Activated CD8-positive, alpha-beta memory T cell treated with anti-CD3 and anti-CD28 coated beads, Interleukin-2, amount 10 ng/mL, durations not matched to agents 7 days and 5 days (primary cell): ENCODE results near the gene OR10AG1. TPM values are rescaled to one million over a fixed set of nuclear protein-coding genes. Genes with fewer than 3 reads are reported as not detected.

Source experiments
- ATAC-seq: fragments of 150-1000 bp; cut with Tn5 transposase; one replicate; pipeline ENCODE4 v1.10.0; 2021; ENCODE audit warnings: moderate library complexity
- CTCF ChIA-PET: fragments of 350-600 bp; sonication (Branson Sonifier 250); formaldehyde crosslinking; loops from one replicate; lab custom pipeline; 2021; ENCODE audit warnings: antibody characterized with exemption; lab: Charles Lee
- DNase-seq: peaks from one replicate; pipeline ENCODE4 v3.0.0-alpha.2; 2020
- H3K27ac Mint-ChIP-seq: one replicate; pipeline ENCODE4 v1.8.0; 2021; ENCODE audit warnings: mild to moderate bottlenecking, mixed read lengths
- H3K27me3 Mint-ChIP-seq: one replicate; pipeline ENCODE4 v1.8.0; 2021; ENCODE audit warnings: mixed read lengths
- H3K36me3 Mint-ChIP-seq: one replicate; pipeline ENCODE4 v1.8.0; 2021; ENCODE audit warnings: mild to moderate bottlenecking, mixed read lengths
- H3K4me1 Mint-ChIP-seq: one replicate; pipeline ENCODE4 v1.8.0; 2021; ENCODE audit warnings: mixed read lengths
- H3K4me3 Mint-ChIP-seq: one replicate; pipeline ENCODE4 v1.8.0; 2021; ENCODE audit warnings: mild to moderate bottlenecking, moderate library complexity, mixed read lengths
- H3K9me3 Mint-ChIP-seq: one replicate; pipeline ENCODE4 v1.8.0; 2022; ENCODE audit warnings: low read depth, mixed read lengths
- total RNA-seq, 2 experiments: library from RNA; stranded (reverse); gene quantifications; one replicate each; pipeline ENCODE4 v1.2.3, GENCODE V29; 2021

OR10AG1 gene, protein sequence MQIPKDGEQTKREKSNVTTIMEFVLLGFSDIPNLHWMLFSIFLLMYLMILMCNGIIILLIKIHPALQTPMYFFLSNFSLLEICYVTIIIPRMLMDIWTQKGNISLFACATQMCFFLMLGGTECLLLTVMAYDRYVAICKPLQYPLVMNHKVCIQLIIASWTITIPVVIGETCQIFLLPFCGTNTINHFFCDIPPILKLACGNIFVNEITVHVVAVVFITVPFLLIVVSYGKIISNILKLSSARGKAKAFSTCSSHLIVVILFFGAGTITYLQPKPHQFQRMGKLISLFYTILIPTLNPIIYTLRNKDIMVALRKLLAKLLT
- total RNA-seq = not detected

DNA sequence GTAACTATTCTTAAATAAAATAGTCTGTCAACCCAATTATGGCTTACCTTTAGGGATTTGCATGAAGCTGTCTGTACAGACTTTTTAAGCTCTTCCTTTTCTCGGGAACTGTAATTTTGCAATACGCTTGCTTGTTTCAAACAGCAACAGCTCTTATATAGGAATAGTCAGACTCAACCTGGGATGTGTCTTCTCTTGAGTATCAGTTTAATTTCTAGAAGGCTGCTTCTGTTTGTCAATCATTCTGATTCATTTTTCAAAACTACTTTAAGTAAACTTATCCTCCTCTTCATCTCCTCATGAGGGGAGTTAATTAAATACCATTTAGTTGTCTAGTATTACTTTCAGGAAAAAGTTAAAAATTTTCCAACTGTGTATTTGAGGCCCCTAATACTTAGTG lies at the start of gene OR10AG1:
Gene OR10AG1, minus strand, starts transcription at position 101 of the 400 bp plus-strand sequence. Its CDS starts 38 bp downstream, at position 63.
- no peaks in the 10 kb centered on the region for H3K36me3 Mint-ChIP-seq
- ATAC-seq (no peak), DNase-seq (no peak)
- no peaks in the 10 kb centered on the region for H3K4me1 Mint-ChIP-seq
- H3K4me3 Mint-ChIP-seq = no peak within 1 kb of the TSS
- CTCF ChIA-PET = no interaction called here
- no peaks in the 10 kb centered on the region for H3K27me3 Mint-ChIP-seq
- H3K27ac Mint-ChIP-seq = no peak within 1 kb of the TSS
- H3K9me3 Mint-ChIP-seq = peaks cover 18% of the 10 kb centered on the region

DNA sequence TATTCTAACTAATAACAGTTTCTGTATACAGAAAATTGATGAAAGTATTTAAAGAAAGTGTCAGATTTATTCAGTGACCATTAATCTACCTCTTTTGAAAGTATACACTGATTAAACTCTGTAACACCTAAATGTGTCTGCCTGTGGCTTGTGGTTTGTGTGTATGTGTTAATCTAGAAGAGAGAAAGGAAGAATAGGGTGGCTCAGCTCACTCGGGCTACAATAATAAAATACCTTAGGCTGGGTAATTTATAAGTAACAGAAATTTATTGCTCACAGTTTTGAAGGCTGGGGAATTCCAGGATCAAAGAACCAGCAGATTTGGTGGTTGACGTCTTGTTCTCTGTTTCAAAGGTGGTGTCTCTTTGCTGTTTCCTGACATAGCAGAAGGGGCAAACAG lies 44.1 kb upstream of the OR10AG1 start:
- no peaks in the 10 kb centered on the region for H3K4me1 Mint-ChIP-seq
- H3K4me3 Mint-ChIP-seq = no peak overlapping the region
- ATAC-seq (no peak), DNase-seq (no peak)
- CTCF ChIA-PET = no interaction called here
- H3K36me3 Mint-ChIP-seq = no peaks in the 10 kb centered on the region
- H3K27me3 Mint-ChIP-seq = no peaks in the 10 kb centered on the region
- no peak overlapping the region for H3K27ac Mint-ChIP-seq
- H3K9me3 Mint-ChIP-seq = peaks cover 11% of the 10 kb centered on the region

DNA sequence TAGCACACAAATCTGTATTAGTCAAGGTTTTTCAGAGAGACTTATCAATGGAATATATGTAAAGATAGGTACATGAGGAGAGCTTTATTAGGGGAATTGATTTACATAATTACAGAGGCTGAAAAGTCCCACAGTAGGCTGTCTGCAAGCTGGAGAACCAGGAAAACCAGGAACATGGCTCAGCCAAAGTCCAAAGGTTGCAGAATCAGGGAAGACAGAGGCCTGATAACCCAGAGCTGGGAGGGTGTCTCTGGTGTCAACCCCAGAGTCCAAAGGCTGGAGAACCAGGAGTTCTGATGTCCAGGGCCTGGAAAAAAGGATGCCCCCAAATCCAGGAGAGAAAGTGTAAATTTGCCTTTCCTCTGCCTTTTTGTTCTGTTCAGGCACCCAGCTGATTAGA lies 41.0 kb upstream of the OR10AG1 start:
- ATAC-seq (no peak), DNase-seq (no peak)
- Mint-ChIP-seq H3K36me3 (no peaks in the 10 kb centered on the region), H3K9me3 (peaks cover 13% of the 10 kb centered on the region), H3K27me3 (no peaks in the 10 kb centered on the region), H3K4me1 (no peaks in the 10 kb centered on the region), H3K27ac (no peak overlapping the region), H3K4me3 (no peak overlapping the region)
- CTCF ChIA-PET = no interaction called here

DNA sequence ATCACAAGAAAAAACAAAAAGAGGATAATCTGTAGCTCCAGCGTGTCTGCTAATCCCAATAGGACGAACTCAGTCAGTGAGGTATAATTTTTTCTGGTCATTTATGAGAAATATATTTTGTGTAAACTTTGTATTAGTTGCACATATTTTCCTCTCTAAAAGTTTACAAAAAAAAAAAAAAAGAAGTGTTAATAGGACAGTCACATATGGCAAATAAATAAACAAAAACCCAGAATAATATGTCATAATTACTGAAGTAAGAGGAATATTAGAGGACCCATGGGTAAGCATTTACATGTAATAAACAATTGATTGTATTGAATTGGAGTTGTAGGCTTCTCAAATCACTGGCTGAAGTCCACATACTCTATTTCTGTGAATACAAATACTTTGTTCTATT lies 24.8 kb upstream of the OR10AG1 start, which contains the start of gene OR5F1:
Gene OR5F1, minus strand, starts transcription at position 101 of the 400 bp plus-strand sequence. Its CDS starts 0 bp downstream, at position 101.
- Mint-ChIP-seq H3K27ac (no peak within 1 kb of the TSS), H3K9me3 (peaks cover 15% of the 10 kb centered on the region), H3K4me1 (no peaks in the 10 kb centered on the region), H3K36me3 (no peaks in the 10 kb centered on the region), H3K27me3 (no peaks in the 10 kb centered on the region), H3K4me3 (no peak within 1 kb of the TSS)
- ATAC-seq = no peak
- DNase-seq = no peak
- CTCF ChIA-PET = no interaction called here

DNA sequence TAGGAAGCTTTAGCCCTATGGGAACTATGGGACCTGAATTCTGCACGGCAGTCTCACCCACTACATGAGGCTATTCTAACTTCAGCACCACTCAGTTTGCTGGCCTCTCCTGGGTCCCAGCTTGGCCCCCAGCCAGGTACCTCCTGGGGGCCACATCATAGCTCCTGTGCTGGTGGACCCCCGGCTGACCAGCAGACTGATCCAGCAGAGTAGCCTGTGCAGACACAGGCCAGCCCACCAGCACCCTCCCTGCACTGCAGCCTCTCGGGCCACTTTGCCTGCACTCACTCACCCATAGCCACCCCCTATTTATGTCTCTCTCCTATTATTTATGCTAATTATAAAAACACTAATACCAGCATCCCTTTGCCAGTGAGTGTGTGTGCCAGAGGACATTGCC lies 1.2 kb upstream of the OR10AG1 start:
- ATAC-seq (no peak), DNase-seq (no peak)
- Mint-ChIP-seq H3K4me1 (no peaks in the 10 kb centered on the region), H3K36me3 (no peaks in the 10 kb centered on the region), H3K27ac (no peak overlapping the region), H3K9me3 (peaks cover 18% of the 10 kb centered on the region), H3K27me3 (no peaks in the 10 kb centered on the region), H3K4me3 (no peak overlapping the region)
- CTCF ChIA-PET = no interaction called here

DNA sequence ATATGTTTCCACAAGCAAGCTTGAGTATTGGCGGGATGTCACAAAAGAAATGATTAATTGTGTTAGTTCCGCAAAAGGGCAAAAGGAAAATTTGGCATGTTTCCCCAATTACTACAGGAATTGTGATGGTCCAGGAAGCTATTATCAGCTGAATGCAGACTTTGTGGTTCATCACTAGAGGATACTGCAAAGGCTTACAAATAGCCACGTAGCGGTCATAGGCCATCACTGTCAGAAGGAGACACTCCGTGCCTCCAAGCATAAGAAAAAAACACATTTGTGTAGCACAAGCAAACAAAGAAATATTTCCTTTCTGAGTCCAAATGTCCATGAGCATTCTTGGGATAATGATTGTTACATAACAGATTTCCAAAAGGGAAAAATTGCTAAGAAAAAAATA lies 1.8 kb downstream of the OR10AG1 start:
- Mint-ChIP-seq H3K4me3 (no peak overlapping the region), H3K36me3 (no peaks in the 10 kb centered on the region), H3K9me3 (peaks cover 16% of the 10 kb centered on the region), H3K27me3 (no peaks in the 10 kb centered on the region), H3K27ac (no peak overlapping the region), H3K4me1 (no peaks in the 10 kb centered on the region)
- DNase-seq = no peak
- no peak for ATAC-seq
- CTCF ChIA-PET = no interaction called here

DNA sequence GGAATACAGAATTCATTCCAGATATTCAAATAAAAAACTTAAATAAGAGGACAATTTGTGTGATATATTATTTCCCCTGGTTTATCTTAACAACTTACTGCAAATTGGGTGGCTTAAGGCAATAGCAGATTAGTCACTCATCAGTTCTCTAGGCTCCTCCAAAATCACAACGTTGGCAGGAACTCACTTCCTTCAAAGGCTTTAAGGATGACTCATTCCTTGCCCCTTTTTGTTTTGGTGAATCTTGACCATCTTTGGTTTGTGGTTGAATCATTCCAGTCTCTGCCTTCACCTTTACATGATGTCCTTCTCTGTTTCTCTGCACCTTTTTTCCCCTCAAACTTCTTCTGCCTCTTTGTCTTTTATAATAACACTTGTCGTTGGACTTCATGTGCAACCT lies 3.4 kb downstream of the OR10AG1 start:
- peaks cover 1% of the 10 kb centered on the region for H3K36me3 Mint-ChIP-seq
- DNase-seq (no peak), ATAC-seq (no peak)
- no peaks in the 10 kb centered on the region for H3K27me3 Mint-ChIP-seq
- peaks cover 14% of the 10 kb centered on the region for H3K9me3 Mint-ChIP-seq
- no peak overlapping the region for H3K4me3 Mint-ChIP-seq
- CTCF ChIA-PET = no interaction called here
- no peaks in the 10 kb centered on the region for H3K4me1 Mint-ChIP-seq
- no peak overlapping the region for H3K27ac Mint-ChIP-seq

DNA sequence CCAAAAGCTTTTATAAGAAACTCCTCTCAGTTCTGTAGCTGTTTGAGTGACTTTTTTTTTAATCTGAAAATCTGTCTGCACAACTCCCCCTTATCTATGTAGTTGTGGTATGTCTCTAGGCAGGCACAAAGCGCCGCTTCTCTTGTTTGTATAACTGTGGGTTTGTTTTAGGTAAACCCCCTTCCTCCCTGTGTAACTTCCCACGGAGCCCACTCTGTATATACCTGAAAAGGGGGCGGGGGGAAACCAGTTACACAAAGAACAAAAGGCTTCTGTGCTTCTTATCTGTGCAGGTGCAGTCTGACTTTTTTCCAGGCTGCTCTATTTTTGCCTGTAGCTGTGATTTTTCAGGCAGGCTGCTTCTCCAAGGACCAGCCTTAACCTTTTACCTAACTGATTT lies 13.2 kb downstream of the OR10AG1 start:
- Mint-ChIP-seq H3K4me1 (no peaks in the 10 kb centered on the region), H3K9me3 (peaks cover 4% of the 10 kb centered on the region), H3K27ac (no peak overlapping the region), H3K27me3 (no peaks in the 10 kb centered on the region), H3K36me3 (no peaks in the 10 kb centered on the region), H3K4me3 (no peak overlapping the region)
- ATAC-seq (no peak), DNase-seq (no peak)
- CTCF ChIA-PET = no interaction called here

DNA sequence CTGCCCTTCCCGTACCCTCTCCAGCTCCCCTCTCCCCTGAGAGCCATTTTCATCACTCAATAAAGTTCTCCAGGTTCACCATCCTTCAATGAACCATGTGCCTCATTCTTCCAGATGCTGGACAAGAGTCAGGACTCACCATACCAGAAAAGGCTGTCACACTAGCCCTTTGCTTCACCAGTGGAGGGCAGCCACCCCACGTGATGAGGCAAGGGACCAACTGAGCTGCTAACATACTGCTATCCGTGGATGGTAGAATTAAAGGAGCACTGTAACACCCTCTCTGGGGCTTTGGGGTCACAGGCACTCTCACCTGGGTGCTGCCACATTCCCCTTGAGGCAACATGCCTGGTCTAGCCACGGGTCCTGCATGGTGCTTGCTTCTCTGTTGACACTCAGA lies 20.4 kb downstream of the OR10AG1 start:
- CTCF ChIA-PET = no interaction called here
- no peak overlapping the region for H3K4me3 Mint-ChIP-seq
- DNase-seq = no peak
- no peaks in the 10 kb centered on the region for H3K36me3 Mint-ChIP-seq
- H3K4me1 Mint-ChIP-seq = no peaks in the 10 kb centered on the region
- peaks cover 8% of the 10 kb centered on the region for H3K9me3 Mint-ChIP-seq
- H3K27ac Mint-ChIP-seq = no peak overlapping the region
- no peaks in the 10 kb centered on the region for H3K27me3 Mint-ChIP-seq
- ATAC-seq = no peak

DNA sequence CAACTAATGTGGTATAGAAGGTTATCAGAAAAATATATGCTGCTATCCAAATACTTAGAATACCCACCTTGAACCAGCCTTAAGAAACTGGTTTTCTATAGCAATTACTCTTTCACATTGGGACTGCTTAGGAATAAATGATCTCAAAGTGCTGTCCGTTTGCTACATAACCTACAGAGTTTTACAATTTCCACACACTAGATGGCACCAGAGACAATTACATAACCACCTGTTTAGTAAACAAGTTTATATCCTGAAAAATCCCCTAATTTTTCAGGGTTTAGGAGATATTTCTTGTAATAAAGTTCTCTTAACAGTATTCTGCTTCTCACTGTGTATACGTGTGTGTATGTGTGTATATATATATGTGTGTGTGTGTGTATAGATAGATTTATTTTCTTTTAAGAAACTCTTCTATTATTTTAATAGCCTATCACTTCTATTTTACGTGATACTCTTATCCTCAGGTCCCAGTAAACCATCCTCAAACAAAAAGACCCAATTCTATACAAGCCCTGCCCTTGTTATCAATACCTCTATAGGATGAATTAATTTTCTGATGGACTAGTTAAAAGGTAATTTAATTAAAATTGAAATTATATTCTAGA lies 26.9 kb downstream of the OR10AG1 start:
- Mint-ChIP-seq H3K27ac (no peak overlapping the region), H3K27me3 (no peaks in the 10 kb centered on the region), H3K36me3 (no peaks in the 10 kb centered on the region), H3K4me1 (no peaks in the 10 kb centered on the region), H3K4me3 (no peak overlapping the region), H3K9me3 (no peaks in the 10 kb centered on the region)
- ATAC-seq (no peak), DNase-seq (no peak)
- CTCF ChIA-PET = no interaction called here

DNA sequence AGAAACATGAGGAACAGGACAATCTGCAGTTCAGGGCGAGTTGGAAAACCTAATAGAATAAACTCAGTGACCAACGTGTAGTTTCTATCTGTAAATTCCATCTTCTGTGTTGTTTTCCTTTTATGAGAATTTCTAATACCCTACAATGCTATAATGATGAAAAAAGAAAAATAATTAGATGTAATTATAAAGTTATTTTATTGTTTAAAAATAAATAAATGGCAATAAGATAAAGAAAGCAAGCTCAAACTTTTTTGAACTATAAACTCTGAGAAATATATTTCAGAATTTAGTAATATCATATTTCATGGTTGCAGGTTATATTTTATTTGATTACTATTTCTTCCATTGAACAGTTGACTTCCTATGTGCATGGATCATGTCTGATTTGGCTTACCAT lies 33.4 kb downstream of the OR10AG1 start, which contains the start of gene OR5I1:
Gene OR5I1, minus strand, starts transcription at position 101 of the 400 bp plus-strand sequence. Its CDS starts 0 bp downstream, at position 101.
- no peak within 1 kb of the TSS for H3K4me3 Mint-ChIP-seq
- DNase-seq (no peak), ATAC-seq (no peak)
- no peaks in the 10 kb centered on the region for H3K9me3 Mint-ChIP-seq
- H3K27me3 Mint-ChIP-seq = no peaks in the 10 kb centered on the region
- no peak within 1 kb of the TSS for H3K27ac Mint-ChIP-seq
- no peaks in the 10 kb centered on the region for H3K4me1 Mint-ChIP-seq
- CTCF ChIA-PET = no interaction called here
- no peaks in the 10 kb centered on the region for H3K36me3 Mint-ChIP-seq

DNA sequence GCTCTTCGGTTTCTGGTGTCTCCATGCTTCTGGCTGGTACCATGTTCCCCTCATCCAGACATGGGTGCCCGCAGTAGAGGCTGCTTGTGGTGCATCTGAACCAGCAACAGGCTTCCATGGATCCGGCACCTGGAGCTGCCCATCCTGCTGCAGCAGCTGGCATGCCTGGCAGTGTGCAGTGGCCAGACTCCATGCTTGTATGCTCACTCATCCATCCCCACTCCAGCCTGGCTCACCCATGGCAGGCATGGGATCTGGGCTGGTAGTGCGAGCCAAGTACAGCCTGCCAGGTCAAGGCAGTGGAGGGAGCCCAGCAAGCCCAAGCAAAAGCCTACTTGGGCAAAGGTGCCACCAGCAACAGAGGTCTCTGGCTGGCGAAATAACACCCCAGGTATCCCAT lies 49.2 kb downstream of the OR10AG1 start:
- Mint-ChIP-seq H3K36me3 (no peaks in the 10 kb centered on the region), H3K4me3 (no peak overlapping the region), H3K27ac (no peak overlapping the region), H3K4me1 (no peaks in the 10 kb centered on the region), H3K9me3 (peaks cover 15% of the 10 kb centered on the region), H3K27me3 (no peaks in the 10 kb centered on the region)
- CTCF ChIA-PET = no interaction called here
- DNase-seq (no peak), ATAC-seq (no peak)
